Activated T-helper 2 cell treated with anti-CD3 and anti-CD28 coated beads, Interferon-gamma antibody, Interleukin-2, Interleukin-4, amounts not matched to agents 10 μg/mL and 5 μg/mL and 100 μg/mL, durations not matched to agents 14 hours and 24 hours and 36 hours (primary cell): Measurements from ENCODE around the gene SNX33. TPM values are rescaled to one million over a fixed set of nuclear protein-coding genes. Genes with fewer than 3 reads are reported as not detected.
"Not testable (repeated sequence)": the region's sequence is repeated elsewhere in the genome, so short reads cannot be mapped to it uniquely, and the experiment has no call there.

Experiments used
- DNase-seq: peaks from one replicate; pipeline ENCODE4 v3.0.0; 2021; ENCODE audit warnings: low spot score
- H3K27ac Mint-ChIP-seq: one replicate; pipeline ENCODE4 v1.8.0; 2021; ENCODE audit warnings: mixed read lengths
- H3K27me3 Mint-ChIP-seq: one replicate; pipeline ENCODE4 v1.8.0; 2021; ENCODE audit warnings: low read depth, mixed read lengths
- H3K36me3 Mint-ChIP-seq: one replicate; pipeline ENCODE4 v1.8.0; 2021; ENCODE audit warnings: low read depth, mixed read lengths
- H3K4me1 Mint-ChIP-seq: one replicate; pipeline ENCODE4 v1.8.0; 2021; ENCODE audit warnings: low read depth, mixed read lengths
- H3K4me3 Mint-ChIP-seq: one replicate; pipeline ENCODE4 v1.8.0; 2021; ENCODE audit warnings: low read depth, mild to moderate bottlenecking, moderate library complexity, mixed read lengths
- H3K9me3 Mint-ChIP-seq: one replicate; pipeline ENCODE4 v1.8.0; 2021; ENCODE audit warnings: mixed read lengths
- intact Hi-C: fragments of 100-400 bp; cut with micrococcal nuclease; formaldehyde crosslinking; loops from one replicate; pipeline ENCODE4 v1.15.1; 2023
- total RNA-seq: library from RNA; stranded (reverse); gene quantifications from 2 replicates; pipeline ENCODE4 v1.2.3, GENCODE V29; 2022

The SNX33 gene
- total RNA-seq, 1 donor from 2014 or later, result 6.8 TPM

- Mint-ChIP-seq H3K9me3 (no peaks in the 10 kb centered on the region), H3K27me3 (no peaks in the 10 kb centered on the region), H3K4me3 (no peak overlapping the region), H3K27ac (no peak overlapping the region), H3K4me1 (peaks cover 11% of the 10 kb centered on the region), H3K36me3 (peaks cover 2% of the 10 kb centered on the region)
- no peak for DNase-seq
- intact Hi-C loops, result no loop called here
These were observed 15.8 kb upstream of the SNX33 start for GRCh38 chr15:75631935-75632334.

DNA sequence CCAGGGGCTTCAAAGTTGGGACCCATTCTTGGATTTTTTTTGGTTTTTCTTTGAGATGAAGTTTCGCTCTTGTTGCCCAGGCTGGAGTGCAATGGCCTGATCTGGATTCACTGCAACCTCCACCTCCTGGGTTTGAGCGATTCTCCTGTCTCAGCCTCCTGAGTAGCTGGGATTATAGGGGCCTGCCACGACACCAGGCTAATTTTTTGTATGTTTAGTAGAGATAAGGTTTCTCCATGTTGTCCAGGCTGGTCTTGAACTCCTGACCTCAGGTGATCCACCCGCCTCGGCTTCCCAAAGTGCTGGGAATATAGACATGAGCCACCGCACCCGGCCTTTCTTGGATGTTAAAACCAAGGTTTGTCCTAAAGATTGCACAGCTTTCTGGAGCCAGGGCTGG is 13.8 kb upstream of the SNX33 start:
- H3K4me3 Mint-ChIP-seq, H3K9me3 Mint-ChIP-seq, DNase-seq, H3K27me3 Mint-ChIP-seq, H3K27ac Mint-ChIP-seq, intact Hi-C loops: not testable (repeated sequence)
- H3K4me1 Mint-ChIP-seq, result peaks cover 18% of the 10 kb centered on the region
- peaks cover 22% of the 10 kb centered on the region for H3K36me3 Mint-ChIP-seq

DNA sequence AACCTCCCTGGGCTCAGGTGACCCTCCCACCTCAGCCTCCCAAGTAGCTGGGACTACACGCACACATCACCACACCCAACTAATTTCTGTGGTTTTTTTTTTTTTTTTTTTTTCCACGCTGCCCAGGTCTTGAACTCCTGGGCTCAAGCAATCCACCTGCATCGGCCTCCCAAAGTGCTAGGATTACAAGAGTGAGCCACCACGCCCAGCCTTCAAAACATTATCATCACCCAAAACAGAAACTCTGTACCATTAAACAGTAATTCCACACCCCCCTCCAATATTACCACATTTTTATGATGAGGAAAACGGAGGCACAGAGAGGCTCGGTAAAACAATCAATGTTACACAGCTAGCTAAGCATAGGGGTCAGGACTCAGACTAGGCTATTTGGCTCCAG is 11.7 kb upstream of the SNX33 start:
- Mint-ChIP-seq H3K27ac (no peak overlapping the region), H3K4me1 (peaks cover 25% of the 10 kb centered on the region), H3K9me3 (no peaks in the 10 kb centered on the region), H3K36me3 (peaks cover 28% of the 10 kb centered on the region), H3K27me3 (no peaks in the 10 kb centered on the region), H3K4me3 (no peak overlapping the region)
- intact Hi-C loops, result no loop called here
- DNase-seq, result no peak

DNA sequence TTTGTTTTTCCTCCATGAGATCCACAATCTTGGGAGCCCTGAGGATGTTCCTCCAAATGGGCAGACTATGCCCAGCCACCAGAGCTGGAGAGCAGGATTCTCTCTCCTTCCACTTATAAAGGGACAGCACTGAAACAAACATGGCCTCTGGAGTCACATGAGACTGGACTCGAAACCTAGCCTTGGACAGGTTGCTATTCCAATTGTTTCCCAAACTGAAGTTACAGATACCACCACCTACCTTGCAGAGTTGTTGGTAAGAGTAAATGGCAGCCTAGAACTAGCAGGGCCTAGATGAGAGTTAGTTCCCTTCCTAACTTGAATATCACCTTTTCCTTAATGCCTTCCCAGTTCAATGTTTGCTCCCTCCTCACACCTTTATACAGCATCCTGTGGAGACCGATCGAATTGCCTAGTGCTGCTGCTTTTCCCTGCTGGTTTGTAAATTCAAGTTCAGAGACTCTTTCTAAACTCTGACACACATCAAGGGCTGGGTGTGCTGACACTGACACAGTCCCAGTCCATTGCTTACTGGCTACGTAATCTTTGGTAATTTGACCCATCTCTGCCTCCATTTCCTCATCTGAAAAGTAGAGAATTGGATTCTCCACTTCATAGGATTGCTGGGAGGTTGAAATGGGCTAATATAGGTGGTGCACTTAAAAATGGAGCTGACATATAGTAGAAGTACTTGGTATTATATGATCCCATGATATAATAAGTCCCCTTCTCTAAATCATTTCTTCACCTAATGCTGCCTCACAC is 10.3 kb upstream of the SNX33 start:
- H3K36me3 Mint-ChIP-seq, result peaks cover 28% of the 10 kb centered on the region
- H3K9me3 Mint-ChIP-seq, result no peaks in the 10 kb centered on the region
- H3K27ac Mint-ChIP-seq, result no peak overlapping the region
- DNase-seq, result no peak
- peaks cover 29% of the 10 kb centered on the region for H3K4me1 Mint-ChIP-seq
- H3K27me3 Mint-ChIP-seq, result peaks cover 2% of the 10 kb centered on the region
- H3K4me3 Mint-ChIP-seq, result peak overlapping the region; percentile 92
- intact Hi-C loops, result no loop called here

DNA sequence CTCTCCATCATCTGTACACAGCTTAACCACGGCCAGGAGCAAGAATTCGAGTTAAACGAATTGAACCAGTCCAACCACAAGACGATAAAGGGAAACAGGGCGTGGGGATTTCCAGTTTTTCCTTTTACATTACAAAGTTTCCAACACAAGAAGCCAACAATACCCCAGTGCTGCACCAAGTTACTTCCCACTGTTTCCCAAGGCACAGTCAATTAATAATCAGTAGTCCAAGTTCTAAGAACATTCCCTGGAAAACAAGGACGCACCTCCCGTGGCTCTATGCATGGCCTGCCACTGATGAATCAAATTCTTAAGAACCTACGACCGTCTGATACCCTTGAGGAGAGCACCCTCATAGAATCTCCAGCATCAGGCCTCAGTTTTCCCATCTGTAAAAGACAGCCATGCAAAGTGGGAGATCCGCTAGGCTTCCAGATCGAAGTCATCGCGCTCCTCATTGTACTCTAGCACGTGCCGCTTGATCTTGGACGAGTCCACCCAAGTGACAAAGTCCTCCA is 8.5 kb upstream of the SNX33 start:
- Mint-ChIP-seq H3K36me3 (peaks cover 28% of the 10 kb centered on the region), H3K4me1 (peaks cover 29% of the 10 kb centered on the region), H3K4me3 (peak overlapping the region; percentile 92), H3K27ac (peak overlapping the region; percentile 93), H3K9me3 (no peaks in the 10 kb centered on the region), H3K27me3 (peaks cover 2% of the 10 kb centered on the region)
- no peak for DNase-seq
- intact Hi-C loops, result no loop called here

DNA sequence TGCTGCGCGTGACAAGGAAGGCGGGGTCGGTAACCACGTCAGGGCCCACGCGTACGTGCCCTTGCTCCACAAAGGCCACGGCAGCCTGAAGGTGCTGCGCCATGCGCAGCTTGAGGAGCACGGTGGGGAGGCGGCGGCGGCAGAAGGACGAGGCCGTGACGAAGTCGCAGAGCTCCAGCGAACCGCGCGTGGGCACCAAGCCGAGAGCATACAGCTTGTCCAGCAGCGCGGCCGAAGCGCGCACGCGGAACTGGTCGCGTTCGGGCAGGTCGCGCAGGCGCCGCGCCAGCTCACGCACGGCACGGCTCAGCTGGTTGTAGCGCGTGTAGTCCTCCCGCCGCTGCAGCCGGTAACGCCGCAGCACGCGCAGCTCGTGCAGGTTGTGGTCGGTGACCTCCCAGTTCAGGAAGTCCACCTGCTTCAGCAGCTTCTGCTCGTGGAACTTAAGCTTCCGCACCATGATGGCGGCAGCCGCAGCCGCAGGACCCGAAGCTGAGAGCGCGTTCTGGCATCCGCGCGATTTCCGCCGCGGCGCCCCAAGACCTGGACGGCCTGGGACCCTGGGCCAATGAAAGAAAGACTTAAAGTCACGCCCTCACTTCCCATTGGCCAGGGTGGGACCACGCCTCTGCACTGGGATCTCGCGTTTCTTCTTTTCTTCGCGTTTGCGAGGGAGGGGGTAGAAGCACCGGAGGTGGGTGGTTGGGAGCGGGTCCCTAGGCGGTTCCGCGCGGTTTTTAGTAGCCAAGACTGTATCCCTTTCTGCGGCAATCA is 7.8 kb upstream of the SNX33 start, which contains the start of gene IMP3:
Gene IMP3 (minus strand): TSS at position 516 of the 774 bp plus-strand sequence. CDS start 56 bp downstream, at position 460.
- H3K36me3 Mint-ChIP-seq, result peaks cover 28% of the 10 kb centered on the region
- peaks cover 2% of the 10 kb centered on the region for H3K27me3 Mint-ChIP-seq
- peak within 1 kb of the TSS; percentile 92 for H3K4me3 Mint-ChIP-seq
- DNase-seq, result peak; percentile 95
- H3K27ac Mint-ChIP-seq, result peak within 1 kb of the TSS; percentile 93
- H3K4me1 Mint-ChIP-seq, result peaks cover 31% of the 10 kb centered on the region
- intact Hi-C loops, result loop anchor here (1.0 to 10.0 kb wide), 7 partner anchors 15 to 272 kb away; partner anchors contain the start of genes FBXO22, MAN2C1, PTPN9 and SIN3A
- no peaks in the 10 kb centered on the region for H3K9me3 Mint-ChIP-seq

DNA sequence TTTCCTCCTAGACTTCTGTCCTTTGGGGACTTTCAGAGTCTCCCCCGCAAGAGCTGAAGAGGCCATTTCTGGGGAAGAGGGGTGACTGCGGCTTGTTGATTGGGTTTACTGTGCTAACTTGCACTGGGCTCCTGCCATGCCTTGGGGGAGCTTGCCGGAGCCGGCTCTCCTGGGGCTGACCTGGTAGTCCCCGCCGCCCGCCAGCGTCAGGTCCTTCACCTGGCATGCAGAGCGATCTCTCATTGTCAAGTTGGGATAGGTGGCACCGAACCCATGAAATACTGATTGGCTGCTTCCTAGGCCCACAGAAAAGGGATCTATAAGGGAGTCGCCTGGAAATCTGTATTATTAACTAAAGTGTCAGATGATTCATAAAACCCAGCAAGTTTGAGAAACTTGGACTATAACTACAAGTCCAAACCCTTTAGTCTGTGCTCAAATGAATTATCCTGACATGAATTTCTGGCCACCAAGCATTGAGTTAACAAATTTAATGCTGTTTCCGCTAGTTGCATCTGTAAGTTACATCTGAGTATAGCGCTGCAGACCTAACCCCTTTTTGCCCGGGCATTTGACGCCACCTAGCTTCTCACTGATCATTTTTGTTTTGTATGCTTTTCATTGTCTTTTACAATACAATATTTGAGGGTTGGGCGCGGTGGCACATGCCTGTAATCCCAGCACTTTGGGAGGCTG is 7.1 kb upstream of the SNX33 start:
- intact Hi-C loops, result loop anchor here (1.0 to 10.0 kb wide), 8 partner anchors 15 to 272 kb away; partner anchors contain the start of genes FBXO22, MAN2C1, PTPN9 and SIN3A
- Mint-ChIP-seq H3K4me1 (peaks cover 31% of the 10 kb centered on the region), H3K36me3 (peaks cover 28% of the 10 kb centered on the region), H3K27ac (peak overlapping the region; percentile 93), H3K9me3 (no peaks in the 10 kb centered on the region), H3K27me3 (peaks cover 2% of the 10 kb centered on the region), H3K4me3 (peak overlapping the region; percentile 92)
- peak; percentile 62 for DNase-seq

GRCh38 chr15:75641179-75641503 is 6.6 kb upstream of the SNX33 start:
- H3K9me3 Mint-ChIP-seq, result no peaks in the 10 kb centered on the region
- intact Hi-C loops, result loop anchor here (1.0 to 10.0 kb wide), 5 partner anchors 34 to 264 kb away; partner anchors contain the start of genes FBXO22 and PTPN9
- DNase-seq, result no peak
- H3K4me3 Mint-ChIP-seq, result peak overlapping the region; percentile 92
- peak overlapping the region; percentile 93 for H3K27ac Mint-ChIP-seq
- peaks cover 29% of the 10 kb centered on the region for H3K4me1 Mint-ChIP-seq
- H3K36me3 Mint-ChIP-seq, result peaks cover 28% of the 10 kb centered on the region
- peaks cover 2% of the 10 kb centered on the region for H3K27me3 Mint-ChIP-seq

- H3K9me3 Mint-ChIP-seq, result no peaks in the 10 kb centered on the region
- DNase-seq, result no peak
- H3K4me1 Mint-ChIP-seq, result peaks cover 28% of the 10 kb centered on the region
- peaks cover 2% of the 10 kb centered on the region for H3K27me3 Mint-ChIP-seq
- intact Hi-C loops, result loop anchor here (1.0 to 10.0 kb wide), 5 partner anchors 35 to 263 kb away; partner anchors contain the start of genes FBXO22 and PTPN9
- H3K4me3 Mint-ChIP-seq, result no peak overlapping the region
- peaks cover 28% of the 10 kb centered on the region for H3K36me3 Mint-ChIP-seq
- no peak overlapping the region for H3K27ac Mint-ChIP-seq
These were observed 6.1 kb upstream of the SNX33 start for GRCh38 chr15:75641603-75642002.

GRCh38 chr15:75644376-75644775 is 3.3 kb upstream of the SNX33 start:
- peaks cover 4% of the 10 kb centered on the region for H3K27me3 Mint-ChIP-seq
- no peak for DNase-seq
- peaks cover 16% of the 10 kb centered on the region for H3K4me1 Mint-ChIP-seq
- no peak overlapping the region for H3K4me3 Mint-ChIP-seq
- H3K36me3 Mint-ChIP-seq, result peaks cover 2% of the 10 kb centered on the region
- intact Hi-C loops, result loop anchor here (5.0 to 10.0 kb wide), 2 partner anchors 47 to 260 kb away; partner anchors contain the start of gene FBXO22
- H3K9me3 Mint-ChIP-seq, result no peaks in the 10 kb centered on the region
- H3K27ac Mint-ChIP-seq, result no peak overlapping the region

DNA sequence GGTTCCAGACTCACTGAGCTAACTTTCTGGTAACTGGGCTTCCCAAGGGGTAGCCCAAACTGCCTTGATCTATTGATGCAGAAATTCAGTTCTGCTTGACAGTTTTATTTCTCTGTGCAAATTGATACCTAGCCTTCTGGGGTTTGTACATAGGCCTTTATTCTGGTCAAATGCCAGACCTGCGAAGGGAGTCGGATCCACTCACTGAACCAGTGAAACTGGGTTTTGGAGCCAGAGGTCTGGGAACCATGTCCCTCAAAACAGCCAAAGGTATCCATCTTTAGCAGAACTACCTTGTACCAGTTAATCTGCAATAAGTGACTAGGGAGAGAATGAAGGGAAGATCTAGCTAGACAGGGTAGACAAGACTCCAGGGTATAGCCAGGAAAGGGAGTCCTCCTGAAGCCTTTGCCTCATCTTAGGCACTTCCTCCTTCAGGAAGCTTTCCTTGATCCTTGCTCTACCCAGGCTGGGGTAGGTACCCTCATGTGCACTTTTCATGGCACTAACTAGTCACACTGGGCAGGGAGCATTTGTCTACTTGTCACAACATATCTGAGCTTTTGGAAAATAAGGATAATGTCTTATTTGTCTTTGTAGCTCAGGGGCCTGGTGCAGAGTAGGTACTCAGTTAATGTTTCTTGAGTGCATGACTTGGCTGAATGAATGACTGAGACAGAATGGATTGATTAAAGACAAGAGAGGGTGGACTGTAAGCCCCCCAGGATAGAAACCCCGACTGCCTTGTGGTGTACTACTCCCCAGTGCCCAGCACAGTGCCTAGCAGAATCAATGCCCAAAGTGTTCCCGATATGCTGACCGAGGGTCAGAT is 1.4 kb upstream of the SNX33 start:
- Mint-ChIP-seq H3K36me3 (no peaks in the 10 kb centered on the region), H3K27ac (peak overlapping the region; percentile 47), H3K4me3 (peak overlapping the region; percentile 87), H3K9me3 (no peaks in the 10 kb centered on the region), H3K27me3 (peaks cover 4% of the 10 kb centered on the region), H3K4me1 (peaks cover 22% of the 10 kb centered on the region)
- no peak for DNase-seq
- intact Hi-C loops, result loop anchor here (10.0 kb wide), 1 partner anchor 258 kb away; the partner anchor contains the start of gene FBXO22
